K562 (cell line): ENCODE data around the gene SPATS1.

Experiments
- CSDE1 ChIP-seq, 2 experiments: fragments of 450-650 bp; IDR thresholded peaks; 2 replicates each; pipeline ENCODE4 v1.6.1; 2016; ENCODE audit warnings: mild to moderate bottlenecking in 1 of 2
- NFE2L1 ChIP-seq: fragments of 450-650 bp; IDR thresholded peaks from 2 replicates; pipeline ENCODE4 v1.6.1; 2016; ENCODE audit warnings: missing genetic modification characterization, low read depth, mild to moderate bottlenecking, missing compliant biosample characterization, moderate library complexity, borderline replicate concordance
- PURB ChIP-seq: sonication (generic); formaldehyde crosslinking; IDR thresholded peaks from 2 replicates; pipeline ENCODE4 v1.9.0; 2021; ENCODE audit warnings: low read depth, mild to moderate bottlenecking, missing genetic modification reagents
- RBBP5 ChIP-seq: fragments of 200-600 bp; sonication (generic); IDR thresholded peaks from 2 replicates; pipeline ENCODE4 v1.6.1; 2012; ENCODE audit warnings: borderline replicate concordance, mild to moderate bottlenecking, low read length, control low read depth, inconsistent platforms; ENCODE audit not compliant: insufficient read depth, poor library complexity, severe bottlenecking
- RFX5 ChIP-seq: IDR thresholded peaks from 2 replicates; pipeline ENCODE4 v1.6.1; 2011; ENCODE audit warnings: low read depth, mild to moderate bottlenecking, improper control_type of control experiment, low read length
- SMAD1 ChIP-seq: fragments of 150-350 bp; IDR thresholded peaks from 2 replicates; pipeline ENCODE4 v1.6.1; 2014; ENCODE audit warnings: low read length, low read depth; ENCODE audit not compliant: partially characterized antibody
- ZBTB17 ChIP-seq: fragments of 450-650 bp; formaldehyde crosslinking; IDR thresholded peaks from 2 replicates; pipeline ENCODE4 v1.4.0; 2020; ENCODE audit warnings: mild to moderate bottlenecking
- ZFP91 ChIP-seq: sonication (generic); formaldehyde crosslinking; IDR thresholded peaks from 2 replicates; pipeline ENCODE4 v1.8.0; 2022; ENCODE audit warnings: mild to moderate bottlenecking, missing genetic modification reagents
- ZNF431 ChIP-seq: sonication (generic); formaldehyde crosslinking; IDR thresholded peaks from 2 replicates; pipeline ENCODE4 v1.8.0; 2022; ENCODE audit warnings: mild to moderate bottlenecking, missing genetic modification reagents
- ZNF512 ChIP-seq: IDR thresholded peaks from 2 replicates; pipeline ENCODE4 v1.6.1; 2016; ENCODE audit warnings: missing genetic modification characterization, missing compliant biosample characterization
- ZNF766 ChIP-seq: fragments of 200-800 bp; sonication (Bioruptor generic); conservative IDR thresholded peaks from 2 replicates; pipeline ENCODE4 v1.6.1; 2016; ENCODE audit warnings: missing genetic modification characterization, missing compliant biosample characterization

- TF ChIP-seq RFX5 (no peak), CSDE1 (IDR thresholded peaks at IDR 0.05) (no peak), ZNF766 (CRISPR knock-in tag) (no peak), NFE2L1 (no peak), ZBTB17 (CRISPR knock-in tag) (no peak), RBBP5 (no peak), SMAD1 (no peak), ZNF431 (no peak), ZNF512 (tag) (no peak), PURB (CRISPR knock-in tag) (no peak), ZFP91 (CRISPR knock-in tag) (no peak)
These were observed 8.5 kb upstream of the SPATS1 start for GRCh38 chr6:44333942-44334341.
